K562 (cell line): ENCODE data around the gene ZMPSTE24. TPM values are rescaled to one million over a fixed set of nuclear protein-coding genes. Genes with fewer than 3 reads are reported as not detected.
A peak's percentile ranks its signal among the peaks of the same experiment; 100 is the strongest.

Source experiments
- ATAC-seq: fragments of 200-7000 bp; cut with Tn5 transposase; 3 replicates; pipeline ENCODE4 v1.9.1; 2020; ENCODE audit warnings: moderate library complexity
- BruUV-seq: library from RNA; stranded (reverse); fragments of 400-500 nt; replicated peaks from 2 replicates; lab custom pipeline; 2021; lab: Mats Ljungman, UMichigan
- CTCF ChIA-PET: fragments of 300-600 bp; formaldehyde crosslinking; extraction: SDS; loops from one replicate; lab custom pipeline; 2021; ENCODE audit warnings: low intra/inter-chr PET ratio; lab: Yijun Ruan, JAX
- POLR2A ChIA-PET: fragments of 300-600, 350-650 bp; sonication (Branson Sonifier 250); formaldehyde crosslinking; extraction: SDS; loops from one replicate; lab custom pipeline; 2021; ENCODE audit warnings: antibody characterized with exemption, inconsistent platforms; lab: Yijun Ruan, JAX
- DNase-seq, 4 experiments: peaks; one replicate each; pipeline versions ENCODE4 v3.0.0 to v3.0.0-alpha.2; 2011 to 2018; ENCODE audit warnings: low spot score in 3 of 4, mixed read lengths in 3 of 4; ENCODE audit errors: extremely low read depth in 1 of 4
- FAIRE-seq: peaks from 2 replicates; lab custom pipeline; 2011; peaks lifted over from hg19 to GRCh38; lab: Jason Lieb, UNC
- H2AFZ ChIP-seq: 2 replicates; pipeline ENCODE4 v1.6.0; 2011; ENCODE audit warnings: low read depth, low read length, control low read depth, inconsistent platforms
- H3K27ac ChIP-seq: fragments of 200-600 bp; 3 replicates; pipeline ENCODE4 v1.8.0; 2011; ENCODE audit warnings: low read depth, mild to moderate bottlenecking, control low read depth, inconsistent platforms, low read length, moderate library complexity, mixed read lengths; ENCODE audit errors: extremely low read depth
- H3K27me3 ChIP-seq, 2 experiments: fragments of 300-600 bp in 1 of 2; 2 replicates in 1 of 2; 3 replicates in 1 of 2; pipeline versions ENCODE4 v1.6.0 to v1.8.0; 2011; ENCODE audit warnings: inconsistent platforms in 2 of 2, low read length in 2 of 2, mild to moderate bottlenecking in 1 of 2, mixed read lengths in 1 of 2, moderate library complexity in 1 of 2; ENCODE audit not compliant: control insufficient read depth in 2 of 2, insufficient read depth in 2 of 2
- H3K36me3 ChIP-seq: fragments of 300-600 bp; 3 replicates; pipeline ENCODE4 v1.8.0; 2011; ENCODE audit warnings: mild to moderate bottlenecking, low read length, inconsistent platforms; ENCODE audit not compliant: control insufficient read depth, insufficient read depth
- H3K4me1 ChIP-seq, 2 experiments: fragments of 200-600 bp in 1 of 2; replicated peaks in 1 of 2; 2 replicates in 1 of 2; 3 replicates in 1 of 2; pipeline versions ENCODE4 v1.5.1 to v1.8.0; 2011; ENCODE audit warnings: inconsistent platforms in 2 of 2, low read length in 2 of 2, mild to moderate bottlenecking in 1 of 2, mixed read lengths in 1 of 2, moderate library complexity in 1 of 2; ENCODE audit not compliant: control insufficient read depth in 2 of 2, insufficient read depth in 2 of 2
- H3K4me2 ChIP-seq: 2 replicates; pipeline ENCODE4 v1.6.1; 2011; ENCODE audit warnings: low read length, control low read depth, inconsistent platforms, mixed read lengths; ENCODE audit not compliant: insufficient read depth
- H3K4me3 ChIP-seq: fragments of 200-600 bp; sonication (generic), shearing (Covaris generic); 2 replicates; pipeline ENCODE4 v1.5.1; 2016; ENCODE audit warnings: control low read depth, inconsistent platforms
- H3K79me2 ChIP-seq: fragments of 200-600 bp; 3 replicates; pipeline ENCODE4 v1.8.0; 2011; ENCODE audit warnings: low read length, inconsistent platforms; ENCODE audit not compliant: control insufficient read depth, insufficient read depth
- H3K9ac ChIP-seq, 2 experiments: 2 replicates each; pipeline versions ENCODE4 v1.6.0 to v1.6.1; 2011; ENCODE audit warnings: low read depth in 2 of 2, low read length in 2 of 2, control low read depth in 1 of 2, inconsistent platforms in 1 of 2, mild to moderate bottlenecking in 1 of 2, mixed read lengths in 1 of 2; ENCODE audit not compliant: insufficient read depth in 1 of 2
- H3K9me1 ChIP-seq: one replicate; pipeline ENCODE4 v1.6.0; 2011; ENCODE audit warnings: inconsistent platforms, mild to moderate bottlenecking, low read length, moderate library complexity; ENCODE audit not compliant: control insufficient read depth, insufficient read depth
- H3K9me3 ChIP-seq: replicated peaks from 2 replicates; pipeline ENCODE4 v1.5.1; 2011; ENCODE audit warnings: low read depth, low read length, inconsistent platforms; ENCODE audit not compliant: control insufficient read depth, insufficient read depth
- H4K20me1 ChIP-seq: replicated peaks from 2 replicates; pipeline ENCODE4 v1.6.1; 2011; ENCODE audit warnings: low read length, inconsistent platforms, mixed read lengths; ENCODE audit not compliant: control insufficient read depth, insufficient read depth
- BRF1 ChIP-seq: IDR thresholded peaks from 3 replicates; pipeline ENCODE4 v1.6.1; 2011; ENCODE audit warnings: borderline replicate concordance, mild to moderate bottlenecking; ENCODE audit not compliant: insufficient read length; ENCODE audit errors: extremely low read depth
- CAMTA2 ChIP-seq: fragments of 250-450 bp; sonication (Bioruptor Pico); conservative IDR thresholded peaks from 2 replicates; pipeline ENCODE4 v1.5.1; 2022
- CREM ChIP-seq: IDR thresholded peaks from 2 replicates; pipeline ENCODE4 v1.6.1; 2014; ENCODE audit warnings: antibody characterized with exemption, low read depth
- GTF2A2 ChIP-seq: IDR thresholded peaks from 2 replicates; pipeline ENCODE4 v1.6.1; 2016; ENCODE audit warnings: mild to moderate bottlenecking, missing genetic modification characterization, missing compliant biosample characterization
- TAF1 ChIP-seq: IDR thresholded peaks from 2 replicates; pipeline ENCODE4 v1.6.1; 2011; ENCODE audit warnings: mild to moderate bottlenecking, low read length, moderate library complexity; ENCODE audit not compliant: insufficient read depth, control insufficient read depth, severe bottlenecking; ENCODE audit errors: extremely low read depth
- ZNF77 ChIP-seq: fragments of 250-450 bp; sonication (Bioruptor Pico); IDR thresholded peaks from 2 replicates; pipeline ENCODE4 v1.5.0; 2020
- WGBS: fragments of 100-300 bp; shearing (Covaris generic); methylation state at CpG from one replicate; pipeline ENCODE4 v1.1.6; 2016; ENCODE audit warnings: low coverage, mixed read lengths; ENCODE audit not compliant: insufficient coverage; ENCODE audit errors: missing lambda C conversion rate; 5-methylcytosine and 5-hydroxymethylcytosine counted together
- in situ Hi-C: fragments of 300-500 bp; cut with MboI; formaldehyde crosslinking; loops from 4 replicates; pipeline ENCODE4 v1.15.0; 2018; ENCODE audit warnings: inconsistent platforms, mixed read lengths
- intact Hi-C: fragments of 100-400 bp; cut with micrococcal nuclease; formaldehyde crosslinking; loops from 2 replicates; pipeline ENCODE4 v1.14.2; 2022
- polyA plus RNA-seq, 8 experiments: library from polyadenylated mRNA; depleted of rRNA in 4 of 8; stranded (reverse) in 5 of 8; unstranded in 3 of 8; fragments of >200 nt; fragmentation: Nextera tagmentation in 2 of 8; fragmentation: Illumina TruSeq in 1 of 8; extraction: Ambion mirVana in 2 of 8; extraction: Trizol in 1 of 8; gene quantifications; 2 replicates each; pipeline versions ENCODE4 v1.2.1 to v1.2.3, GENCODE V29; 2011 to 2014; ENCODE audit warnings: inconsistent platforms in 1 of 8, missing spikeins in 1 of 8
- total RNA-seq, 7 experiments: library from RNA; depleted of rRNA in 6 of 7; stranded (reverse); fragments of >200 nt in 6 of 7; fragmentation: Illumina TruSeq in 2 of 7; extraction: Trizol in 2 of 7; gene quantifications; 2 replicates each; pipeline versions ENCODE4 v1.2.1 to v1.2.3, GENCODE V29; 2011 to 2021; ENCODE audit warnings: low replicate concordance in 1 of 7
- TF ChIP-seq, protein P1 (sequence below): sonication (generic); formaldehyde crosslinking; IDR thresholded peaks from 2 replicates; pipeline ENCODE4 v1.8.0; 2022; ENCODE audit warnings: mild to moderate bottlenecking, missing genetic modification reagents, borderline replicate concordance

ZMPSTE24 gene
- total and polyA plus RNA-seq, 9 of the 15 experiments (the other 6 are each of a cell fraction or from before 2014, with no cell fraction given) = 30.7 to 75.9 (median 64.3) TPM

GRCh38 chr1:40241362-40241761 lies 16.7 kb upstream of the ZMPSTE24 start (continued):
- TF ChIP-seq GTF2A2 (no peak), CAMTA2 (CRISPR knock-in tag) (0 out of 2 replicates have a peak, but pooled peaks have one; percentile 42)
- TF ChIP-seq, all 486 proteins: peak for 10

DNA sequence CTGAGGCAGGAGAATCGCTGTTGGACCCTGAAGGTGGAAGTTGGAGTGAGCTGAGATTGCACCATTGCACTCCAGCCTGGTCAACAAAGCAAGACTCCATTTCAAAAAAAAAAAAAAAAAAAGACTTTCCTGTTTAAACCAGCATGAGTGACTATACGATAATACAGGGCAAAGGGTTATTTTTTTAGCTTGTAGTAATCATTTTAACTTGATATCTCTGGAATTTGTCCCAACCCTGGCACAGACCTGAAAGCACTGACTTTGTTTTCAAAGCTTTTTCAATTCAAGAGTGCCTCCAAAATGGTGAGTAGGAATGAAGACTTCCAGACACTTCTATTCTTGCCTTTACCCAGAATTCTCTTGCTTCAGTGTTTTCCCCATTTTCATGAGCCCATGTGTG lies 14.7 kb upstream of the ZMPSTE24 start:
- Histone ChIP-seq H3K9ac (no peak overlapping the region), H3K4me3 (no peak overlapping the region), H3K9me1 (no peaks in the 10 kb centered on the region), H3K79me2 (no peaks in the 10 kb centered on the region), H3K4me2 (no peak overlapping the region), H4K20me1 (no peaks in the 10 kb centered on the region), H2AFZ (no peak overlapping the region), H3K36me3 (peaks cover 12% of the 10 kb centered on the region), H3K27me3 (no peaks in the 10 kb centered on the region), H3K4me1 (peaks cover 0 to 3% of the 10 kb centered on the region in 2 experiments; a peak in 1 of 5 replicates), H3K27ac (no peak overlapping the region), H3K9me3 (no peaks in the 10 kb centered on the region)
- TF ChIP-seq CREM = no peak
- TF ChIP-seq, protein P1, sequence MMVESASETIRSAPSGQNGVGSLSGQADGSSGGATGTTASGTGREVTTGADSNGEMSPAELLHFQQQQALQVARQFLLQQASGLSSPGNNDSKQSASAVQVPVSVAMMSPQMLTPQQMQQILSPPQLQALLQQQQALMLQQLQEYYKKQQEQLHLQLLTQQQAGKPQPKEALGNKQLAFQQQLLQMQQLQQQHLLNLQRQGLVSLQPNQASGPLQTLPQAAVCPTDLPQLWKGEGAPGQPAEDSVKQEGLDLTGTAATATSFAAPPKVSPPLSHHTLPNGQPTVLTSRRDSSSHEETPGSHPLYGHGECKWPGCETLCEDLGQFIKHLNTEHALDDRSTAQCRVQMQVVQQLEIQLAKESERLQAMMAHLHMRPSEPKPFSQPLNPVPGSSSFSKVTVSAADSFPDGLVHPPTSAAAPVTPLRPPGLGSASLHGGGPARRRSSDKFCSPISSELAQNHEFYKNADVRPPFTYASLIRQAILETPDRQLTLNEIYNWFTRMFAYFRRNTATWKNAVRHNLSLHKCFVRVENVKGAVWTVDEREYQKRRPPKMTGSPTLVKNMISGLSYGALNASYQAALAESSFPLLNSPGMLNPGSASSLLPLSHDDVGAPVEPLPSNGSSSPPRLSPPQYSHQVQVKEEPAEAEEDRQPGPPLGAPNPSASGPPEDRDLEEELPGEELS (CRISPR knock-in tag) = no peak
- TF ChIP-seq TAF1 = no peak
- no peak for TF ChIP-seq BRF1
- TF ChIP-seq ZNF77 (CRISPR knock-in tag) = no peak
- ATAC-seq (no peak), DNase-seq (no peak), FAIRE-seq (no peak)
- BruUV-seq = no TSS peak
- intact Hi-C loops (no loop called here), in situ Hi-C loops (no loop called here)
- ChIA-PET POLR2A (interaction anchor here (0.5 to 2.0 kb wide), 5 partner anchors 12 to 54 kb away, joined by 3 to 8 read pairs (median 4); no protein-coding TSS in a partner anchor), CTCF (no interaction called here)
- WGBS = 51% methylated on average over 2 of the region's 2 CpGs
